HG02623 (cell line): ENCODE results near the gene DGCR2.
"Not testable (repeated sequence)": the region's sequence is repeated elsewhere in the genome, so short reads cannot be mapped to it uniquely, and the experiment has no call there.

ENCODE experiments used
- ATAC-seq: cut with Tn5 transposase; IDR thresholded peaks from one replicate; pipeline ENCODE4 v1.9.1; 2021; ENCODE audit warnings: moderate library complexity; ENCODE audit not compliant: unreplicated experiment

The DGCR2 gene, protein sequence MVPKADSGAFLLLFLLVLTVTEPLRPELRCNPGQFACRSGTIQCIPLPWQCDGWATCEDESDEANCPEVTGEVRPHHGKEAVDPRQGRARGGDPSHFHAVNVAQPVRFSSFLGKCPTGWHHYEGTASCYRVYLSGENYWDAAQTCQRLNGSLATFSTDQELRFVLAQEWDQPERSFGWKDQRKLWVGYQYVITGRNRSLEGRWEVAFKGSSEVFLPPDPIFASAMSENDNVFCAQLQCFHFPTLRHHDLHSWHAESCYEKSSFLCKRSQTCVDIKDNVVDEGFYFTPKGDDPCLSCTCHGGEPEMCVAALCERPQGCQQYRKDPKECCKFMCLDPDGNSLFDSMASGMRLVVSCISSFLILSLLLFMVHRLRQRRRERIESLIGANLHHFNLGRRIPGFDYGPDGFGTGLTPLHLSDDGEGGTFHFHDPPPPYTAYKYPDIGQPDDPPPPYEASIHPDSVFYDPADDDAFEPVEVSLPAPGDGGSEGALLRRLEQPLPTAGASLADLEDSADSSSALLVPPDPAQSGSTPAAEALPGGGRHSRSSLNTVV

GRCh38 chr22:19122143-19122751 lies at the start of gene DGCR2:
DGCR2 (minus strand) TSS chr22:19122412; CDS start chr22:19122206, 206 bp downstream.
- peak; percentile 87 for ATAC-seq

DNA sequence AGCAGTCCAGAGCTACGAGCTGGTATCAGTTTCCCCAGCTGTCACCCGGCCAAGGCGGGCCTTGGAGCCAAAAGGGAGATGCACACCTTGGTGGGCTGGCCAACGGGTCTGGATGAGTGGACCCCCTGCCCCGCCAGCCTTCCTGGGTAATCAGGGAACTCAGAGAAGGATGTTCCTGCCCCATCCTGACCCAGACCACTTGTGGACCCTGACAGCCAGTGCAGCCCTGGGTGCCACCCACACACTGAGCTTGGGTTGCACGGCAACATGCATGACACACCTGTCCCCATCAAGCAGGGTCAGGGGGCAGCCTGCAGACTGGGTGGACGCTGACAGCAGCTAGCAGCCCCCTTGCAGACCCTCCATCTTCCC lies 47.7 kb upstream of the DGCR2 start:
- ATAC-seq, result no peak

- no peak for ATAC-seq
Measured at GRCh38 chr22:19169002-19169946, 47.1 kb upstream of the DGCR2 start.

DNA sequence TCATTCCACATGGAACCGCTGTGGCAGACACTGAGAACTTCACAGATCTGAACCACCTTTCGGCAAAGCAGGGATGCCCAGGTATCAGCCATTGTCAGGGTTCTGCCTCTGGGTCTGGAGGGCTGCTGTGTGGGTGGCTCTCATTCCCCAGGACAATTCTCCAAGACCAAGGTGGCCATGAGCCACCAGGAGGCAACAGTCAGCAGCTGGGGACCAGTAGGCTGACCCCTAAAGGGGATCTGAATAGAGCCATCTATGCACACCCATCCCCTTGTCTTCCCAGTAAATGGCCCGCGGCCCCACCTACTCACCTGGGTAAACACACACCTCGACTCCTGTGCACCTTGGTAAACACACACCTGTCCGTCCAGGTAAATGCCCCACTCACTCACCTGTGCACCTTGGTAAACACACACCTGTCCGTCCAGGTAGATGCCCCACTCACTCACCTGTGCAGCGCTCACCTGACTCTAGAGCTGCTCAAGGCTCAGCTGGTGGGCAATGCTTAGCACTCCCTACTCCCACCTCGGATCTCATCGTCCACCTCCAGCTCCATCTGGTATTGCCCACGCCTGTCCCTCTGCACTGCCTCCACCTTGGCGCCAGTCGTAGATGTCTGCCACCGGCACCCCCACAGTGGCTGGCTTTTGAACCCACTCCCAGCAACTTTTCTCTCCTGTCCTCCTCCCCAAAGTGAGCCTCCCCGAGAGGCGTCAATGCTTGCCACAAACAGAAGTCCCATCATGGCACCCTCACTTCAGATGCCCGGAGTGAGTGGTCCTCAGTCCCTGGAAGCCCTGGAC lies 46.1 kb upstream of the DGCR2 start:
- ATAC-seq, result no peak

- ATAC-seq, result no peak
Measured at GRCh38 chr22:19167106-19167869, 45.1 kb upstream of the DGCR2 start.

- no peak for ATAC-seq
Measured at GRCh38 chr22:19166421-19166820, 44.2 kb upstream of the DGCR2 start.

DNA sequence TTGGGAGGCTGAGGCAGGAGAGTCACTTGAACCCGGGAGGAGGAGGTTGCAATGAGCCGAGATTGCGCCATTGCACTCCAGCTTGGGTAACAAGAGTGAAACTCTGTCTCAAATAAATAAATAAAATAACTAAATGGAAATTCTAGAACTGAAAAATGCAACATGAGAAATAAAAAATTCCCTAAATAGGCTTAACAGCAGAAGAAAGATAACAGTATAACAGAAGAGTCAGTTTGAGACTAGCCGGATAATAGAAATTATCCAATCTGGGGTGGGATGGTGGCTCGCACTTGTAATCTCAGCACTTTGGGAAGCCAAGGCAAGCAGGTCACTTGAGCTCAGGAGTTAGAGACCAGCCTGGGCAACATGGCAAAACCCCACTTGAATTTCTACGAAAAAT lies 42.2 kb upstream of the DGCR2 start:
- ATAC-seq, result no peak

DNA sequence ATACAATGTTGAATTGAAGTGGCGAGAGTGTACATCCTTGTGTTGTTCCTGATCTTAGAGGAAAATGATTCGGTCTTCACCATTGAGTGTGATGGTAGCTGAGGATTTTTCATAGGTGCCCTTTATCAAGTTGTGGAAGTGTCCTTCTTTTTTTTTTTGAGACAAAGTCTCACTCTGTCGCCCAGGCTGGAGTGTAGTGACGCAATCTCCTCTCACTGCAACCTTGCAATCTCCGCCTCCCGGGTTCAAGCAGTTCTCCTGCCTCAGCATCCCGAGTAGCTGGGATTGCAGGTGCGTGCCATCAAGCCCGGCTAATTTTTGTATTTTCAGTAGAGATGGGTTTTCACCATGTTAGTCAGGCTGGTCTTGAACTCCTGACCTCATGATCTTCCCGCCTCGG lies 36.4 kb upstream of the DGCR2 start:
- ATAC-seq, result not testable (repeated sequence)

DNA sequence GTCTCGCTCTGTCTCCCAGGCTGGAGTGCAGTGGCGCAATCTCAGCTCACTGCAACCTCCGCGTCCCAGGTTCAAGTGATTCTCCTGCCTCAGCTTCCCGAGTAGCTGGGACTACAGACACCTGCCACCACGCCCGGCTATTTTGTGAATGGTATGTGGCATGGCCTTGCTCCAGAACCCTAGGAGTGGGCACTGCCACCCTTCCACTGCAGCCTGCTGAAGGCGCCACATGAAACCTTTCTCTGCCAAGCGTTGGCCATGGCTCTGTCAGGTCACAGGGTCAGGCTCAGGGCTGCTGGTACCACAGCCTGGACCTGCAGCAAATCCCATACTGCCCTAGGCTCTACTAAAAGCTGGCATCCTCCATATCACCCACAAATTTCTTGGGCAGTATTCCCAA lies 33.9 kb upstream of the DGCR2 start:
- not testable (repeated sequence) for ATAC-seq

- no peak for ATAC-seq
Measured at GRCh38 chr22:19152942-19153883, 31.0 kb upstream of the DGCR2 start.

GRCh38 chr22:19151329-19152191 lies 29.3 kb upstream of the DGCR2 start:
- ATAC-seq, result no peak

DNA sequence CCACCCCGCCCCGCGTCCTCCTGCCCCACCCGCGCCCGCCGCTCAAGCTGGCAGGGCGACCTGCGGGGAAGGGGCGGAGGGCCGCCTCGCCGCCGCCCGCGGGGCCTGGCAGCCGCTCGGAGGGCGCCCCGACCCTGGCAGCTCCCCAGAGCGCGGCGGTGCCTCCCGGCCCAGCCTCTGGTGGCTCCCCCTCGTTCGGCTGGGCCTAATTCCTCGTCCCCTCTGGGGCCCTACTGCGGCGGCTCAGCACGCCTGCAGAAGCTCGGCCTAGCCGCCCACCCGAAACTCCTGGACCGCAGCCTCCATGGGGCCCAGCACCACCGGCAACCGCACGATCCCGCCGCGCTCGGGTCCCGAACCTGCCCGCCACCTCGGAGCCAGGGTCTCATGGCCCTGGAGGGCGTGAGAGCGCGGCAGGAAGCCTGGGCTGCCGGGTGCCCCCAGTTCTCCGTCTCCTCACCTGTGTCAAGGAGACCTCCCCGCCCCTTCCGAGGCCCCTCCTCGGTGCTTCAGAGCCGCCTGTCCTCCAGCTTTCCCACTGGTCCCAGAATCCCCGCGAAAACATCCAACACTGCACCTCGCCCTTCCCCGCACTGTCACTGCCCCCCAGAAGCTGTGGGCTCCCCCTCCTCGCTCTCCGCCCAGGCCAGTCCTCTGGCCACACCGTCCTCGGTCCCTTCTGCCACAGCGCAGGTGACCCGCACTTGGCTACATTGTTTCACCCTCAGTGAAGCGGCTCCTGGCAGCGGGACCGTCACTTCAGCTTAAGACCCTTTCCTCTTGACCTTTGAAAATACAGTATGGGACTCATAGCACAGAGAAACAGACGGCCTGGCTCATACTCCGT lies 28.5 kb upstream of the DGCR2 start:
- no peak for ATAC-seq

DNA sequence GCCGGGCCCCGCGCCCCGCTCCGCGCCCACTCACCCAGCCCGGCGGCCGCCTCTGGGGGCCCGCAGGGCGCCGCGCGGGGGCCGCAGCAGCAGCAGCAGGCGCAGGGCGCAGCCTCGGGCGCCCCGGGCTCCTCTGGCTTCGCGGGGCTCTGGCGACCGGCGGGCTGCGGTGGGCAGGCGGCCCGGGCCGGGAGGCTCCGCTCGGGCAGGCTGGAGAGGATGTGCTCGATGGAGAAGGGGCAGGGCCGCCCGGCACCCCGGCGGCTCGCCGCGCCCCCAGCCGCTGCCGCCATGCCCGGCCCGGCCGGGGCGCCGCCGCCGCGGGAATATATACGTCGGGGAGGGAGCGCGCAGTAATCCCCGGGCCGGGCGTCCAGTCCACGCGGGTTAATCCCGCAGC lies 27.8 kb upstream of the DGCR2 start, which contains the start of gene GSC2:
Gene GSC2 (minus strand): TSS at position 302 of the 400 bp plus-strand sequence. CDS start 9 bp downstream, at position 293.
- ATAC-seq, result no peak

DNA sequence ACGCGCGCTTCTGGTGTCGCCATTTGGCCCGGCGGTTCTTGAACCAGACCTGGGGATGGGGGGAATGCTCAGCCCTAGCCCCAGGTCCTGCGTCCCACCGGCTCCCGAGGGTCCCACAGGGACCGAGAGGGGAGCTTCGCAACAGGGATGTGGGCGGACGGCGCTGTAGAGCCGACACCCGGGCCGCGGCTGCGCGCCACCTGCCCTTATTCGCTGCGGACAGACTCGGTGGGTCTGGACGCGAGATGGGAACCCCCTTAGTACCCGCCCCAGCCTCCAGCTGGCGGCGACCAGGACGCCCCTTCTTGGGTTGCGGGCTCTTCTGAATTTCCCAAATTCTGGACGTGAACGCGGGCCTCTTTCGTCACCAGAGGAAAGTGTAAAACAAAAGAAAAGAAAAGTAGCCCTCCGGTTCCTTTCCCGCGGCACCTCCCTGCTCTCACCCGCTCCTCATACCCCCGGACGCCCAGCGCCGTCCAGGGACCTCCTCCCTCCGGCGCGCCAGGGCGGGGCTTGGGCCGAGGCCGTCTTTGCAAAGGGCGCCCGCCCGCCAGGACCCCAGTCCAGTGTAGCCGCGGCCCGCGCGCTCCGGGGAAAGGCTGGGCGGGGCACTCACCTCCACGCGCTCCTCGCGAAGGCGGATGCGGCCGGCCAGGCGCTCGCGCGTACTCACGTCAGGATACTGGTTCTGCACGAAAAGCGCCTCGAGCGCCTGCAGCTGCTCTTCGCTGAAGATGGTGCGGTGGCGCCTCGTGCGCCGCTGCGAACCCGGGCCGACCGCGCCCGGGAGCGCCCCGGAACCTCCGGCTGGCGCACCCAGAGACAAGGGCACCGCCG lies 27.1 kb upstream of the DGCR2 start:
- ATAC-seq, result no peak

DNA sequence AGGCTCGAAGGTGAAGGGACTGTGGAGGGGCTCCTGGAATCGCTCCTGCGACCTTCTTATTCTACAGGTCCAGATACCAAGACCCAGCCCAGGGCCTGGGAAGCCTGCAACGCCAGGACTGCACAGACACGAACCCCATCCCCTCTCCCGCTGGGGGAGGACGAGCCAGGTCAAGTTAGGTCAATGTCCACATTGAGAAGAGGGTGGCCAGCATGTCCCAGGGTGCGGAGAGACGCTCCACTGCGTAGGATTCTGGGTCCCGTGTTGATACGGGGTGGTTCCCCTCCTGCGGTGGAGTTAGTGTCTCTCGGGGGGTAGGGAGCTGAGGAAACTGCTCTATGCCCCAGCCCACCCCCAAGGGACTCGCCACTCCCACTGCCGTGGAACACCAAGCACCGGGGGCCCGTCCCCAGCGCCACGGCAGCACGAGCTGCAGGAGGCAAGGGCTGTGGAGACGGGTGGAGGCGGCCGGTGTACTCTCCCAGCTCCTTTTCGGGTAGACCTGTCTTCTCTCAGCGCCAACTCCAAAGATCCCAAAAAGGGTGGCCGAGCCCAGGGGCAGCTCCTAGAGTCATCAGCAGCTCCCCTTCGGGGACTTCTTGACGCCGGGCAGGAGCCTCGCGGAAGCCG lies 26.3 kb upstream of the DGCR2 start:
- ATAC-seq, result no peak
